Embryonic facial prominence (tissue), 1 donor: ENCODE data around the gene VDR.

ENCODE experiments used
- DNase-seq: peaks from one replicate; pipeline ENCODE4 v3.0.0-alpha.2; 2016; ENCODE audit errors: extremely low spot score

The VDR gene

GRCh38 chr12:47930634-47931033 lies 25.8 kb upstream of the VDR start:
- DNase-seq = no peak

GRCh38 chr12:47927346-47927745 lies 22.6 kb upstream of the VDR start:
- DNase-seq = no peak

GRCh38 chr12:47921907-47922306 lies 17.1 kb upstream of the VDR start:
- DNase-seq = no peak

GRCh38 chr12:47920913-47921312 lies 16.1 kb upstream of the VDR start:
- DNase-seq = no peak

- DNase-seq = no peak
Observed at GRCh38 chr12:47913081-47913480, 8.3 kb upstream of the VDR start.

- no peak for DNase-seq
Observed at GRCh38 chr12:47912556-47912955, 7.8 kb upstream of the VDR start.

DNA sequence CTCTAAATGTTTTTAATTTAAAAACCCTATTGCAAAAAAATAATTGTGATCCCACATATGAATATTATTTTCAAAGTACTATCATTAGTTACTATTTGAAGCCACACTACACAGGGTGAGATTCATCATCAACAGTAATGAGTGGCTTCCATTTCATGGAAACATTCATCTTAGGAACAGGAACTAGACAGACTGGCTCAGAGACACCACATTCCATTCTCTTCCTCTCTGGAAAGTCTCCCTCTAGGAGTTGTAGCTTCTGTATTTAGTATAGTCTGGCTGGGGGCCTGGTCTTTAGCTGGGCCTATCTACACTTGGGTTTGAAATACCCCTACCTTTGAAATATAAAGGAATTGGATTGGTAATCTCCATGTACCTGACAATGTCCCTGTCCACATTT lies 6.2 kb upstream of the VDR start:
- DNase-seq = no peak

DNA sequence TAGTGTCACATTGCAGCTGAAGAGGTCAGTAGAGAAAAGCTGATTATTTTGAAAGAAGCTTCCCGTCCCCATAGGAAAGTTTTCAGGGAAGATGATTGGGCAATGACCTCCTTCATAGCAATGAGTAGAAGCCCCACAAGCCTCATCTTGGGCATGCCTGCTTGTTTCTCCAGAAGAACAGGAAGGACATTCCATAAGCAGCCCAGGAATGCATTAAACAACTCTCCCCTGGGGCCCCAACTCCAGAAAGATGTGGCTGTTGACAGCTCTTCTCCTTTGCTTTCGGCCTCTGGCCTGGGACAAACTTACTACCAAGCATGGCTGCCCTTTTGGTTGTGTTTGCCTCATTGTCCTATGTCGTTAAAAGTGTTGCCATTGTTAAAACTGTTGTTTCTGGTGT lies 5.7 kb upstream of the VDR start:
- no peak for DNase-seq

DNA sequence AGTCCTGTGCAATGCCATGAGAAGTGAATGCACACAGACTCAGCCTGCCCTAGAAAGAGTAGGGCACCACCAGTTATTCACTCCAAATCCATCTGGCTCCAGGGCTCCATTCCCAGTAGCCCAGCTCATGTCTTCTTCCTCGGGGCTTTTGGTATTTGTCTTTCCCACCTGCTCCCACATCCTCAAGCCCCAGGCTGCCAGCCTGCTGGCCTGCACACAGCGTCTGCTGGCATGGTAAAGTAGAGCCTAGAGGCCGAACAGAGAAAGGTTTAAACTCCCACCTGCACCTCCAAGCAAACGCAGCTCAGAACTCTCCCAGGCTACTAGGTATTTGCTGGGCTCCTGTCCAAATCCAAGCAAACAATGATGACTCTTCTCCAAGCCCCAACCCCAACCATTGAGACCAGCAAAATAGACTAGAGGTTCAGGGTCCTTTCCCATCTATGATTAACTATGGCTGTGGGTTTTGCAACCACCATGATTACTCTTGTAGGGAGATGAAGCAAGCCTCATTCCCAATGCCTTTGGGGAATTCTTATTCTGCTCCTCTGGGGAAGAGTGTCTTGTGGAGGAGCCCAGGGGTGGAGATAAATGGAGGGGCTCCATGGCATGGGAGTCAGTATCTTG lies 5.2 kb upstream of the VDR start:
- no peak for DNase-seq

GRCh38 chr12:47908738-47909137 lies 3.9 kb upstream of the VDR start:
- no peak for DNase-seq

DNA sequence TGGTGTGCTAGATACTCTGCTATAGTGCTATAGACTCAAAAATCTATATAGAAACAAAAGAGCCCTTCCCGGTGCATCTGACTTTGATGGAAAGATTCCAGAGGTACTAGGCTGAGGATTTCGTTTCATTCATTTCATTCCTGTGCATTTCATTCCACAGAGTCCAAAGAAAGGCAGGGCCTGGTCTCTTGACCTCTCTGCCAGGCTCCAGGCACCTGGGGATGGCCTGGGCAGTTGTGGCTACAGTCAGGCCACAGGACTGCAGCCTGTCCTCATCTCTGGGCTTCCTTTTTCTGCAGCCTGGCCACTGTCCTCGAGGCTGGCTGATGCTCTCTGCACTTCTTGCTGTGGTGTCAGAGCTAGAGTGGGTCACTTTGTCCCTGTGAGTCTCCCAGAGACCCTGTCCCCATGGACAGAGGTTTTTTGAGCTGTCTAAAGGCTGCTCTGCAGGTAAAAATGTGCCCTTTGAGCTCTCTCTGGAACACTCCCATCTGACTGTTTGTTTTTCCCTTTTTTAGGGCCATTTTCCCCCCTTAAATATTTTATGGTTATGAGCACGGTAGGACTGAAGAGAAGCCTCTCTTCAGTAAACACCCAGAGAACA lies 3.2 kb upstream of the VDR start:
- DNase-seq = no peak

GRCh38 chr12:47903927-47904712 lies 674 bp downstream of the VDR start:
- no peak for DNase-seq

DNA sequence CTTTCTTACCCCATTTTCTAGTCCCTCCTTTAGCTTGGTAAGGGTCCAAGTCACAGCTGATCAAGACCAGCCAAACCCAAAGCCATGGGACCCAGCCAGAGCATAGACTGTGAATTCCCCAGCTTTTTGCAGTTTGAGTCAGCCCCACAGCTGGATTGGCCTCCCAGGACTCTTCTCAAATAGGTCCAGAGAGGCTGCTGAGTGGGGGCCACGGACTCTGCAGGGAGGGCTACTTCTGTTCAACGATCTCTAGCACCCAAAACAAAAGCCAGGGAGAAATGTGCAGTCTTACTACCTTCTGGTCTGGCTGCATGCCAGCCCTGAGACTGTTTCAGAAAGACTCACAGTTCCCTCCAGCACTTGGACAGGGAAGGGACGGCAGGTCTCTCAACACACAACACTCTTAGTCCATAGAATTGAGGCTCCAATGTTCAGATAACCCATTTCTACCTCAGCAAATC lies 1.6 kb downstream of the VDR start:
- DNase-seq = no peak

- DNase-seq = no peak
Observed at GRCh38 chr12:47902131-47902639, 2.6 kb downstream of the VDR start.

DNA sequence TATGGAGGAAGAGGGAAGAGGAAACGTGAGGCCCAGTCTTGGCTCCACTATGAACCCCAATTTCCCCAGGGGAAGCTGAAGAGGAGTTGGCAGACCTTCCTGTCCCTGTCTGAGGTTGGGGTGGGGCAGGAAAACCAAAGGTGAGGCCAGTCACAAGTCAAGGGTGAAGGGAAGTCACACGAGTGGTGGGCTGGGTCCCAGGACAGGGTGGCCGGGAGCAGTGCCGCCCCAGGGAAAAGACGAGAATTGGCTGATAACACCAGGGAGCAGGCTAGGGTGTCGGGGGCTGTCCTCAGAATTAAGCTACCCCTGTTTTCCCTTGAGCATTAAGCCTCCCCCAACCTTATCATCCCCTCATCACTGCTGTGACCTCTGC lies 3.1 kb downstream of the VDR start:
- no peak for DNase-seq

- DNase-seq = no peak
Observed at GRCh38 chr12:47901063-47901717, 3.6 kb downstream of the VDR start.

DNA sequence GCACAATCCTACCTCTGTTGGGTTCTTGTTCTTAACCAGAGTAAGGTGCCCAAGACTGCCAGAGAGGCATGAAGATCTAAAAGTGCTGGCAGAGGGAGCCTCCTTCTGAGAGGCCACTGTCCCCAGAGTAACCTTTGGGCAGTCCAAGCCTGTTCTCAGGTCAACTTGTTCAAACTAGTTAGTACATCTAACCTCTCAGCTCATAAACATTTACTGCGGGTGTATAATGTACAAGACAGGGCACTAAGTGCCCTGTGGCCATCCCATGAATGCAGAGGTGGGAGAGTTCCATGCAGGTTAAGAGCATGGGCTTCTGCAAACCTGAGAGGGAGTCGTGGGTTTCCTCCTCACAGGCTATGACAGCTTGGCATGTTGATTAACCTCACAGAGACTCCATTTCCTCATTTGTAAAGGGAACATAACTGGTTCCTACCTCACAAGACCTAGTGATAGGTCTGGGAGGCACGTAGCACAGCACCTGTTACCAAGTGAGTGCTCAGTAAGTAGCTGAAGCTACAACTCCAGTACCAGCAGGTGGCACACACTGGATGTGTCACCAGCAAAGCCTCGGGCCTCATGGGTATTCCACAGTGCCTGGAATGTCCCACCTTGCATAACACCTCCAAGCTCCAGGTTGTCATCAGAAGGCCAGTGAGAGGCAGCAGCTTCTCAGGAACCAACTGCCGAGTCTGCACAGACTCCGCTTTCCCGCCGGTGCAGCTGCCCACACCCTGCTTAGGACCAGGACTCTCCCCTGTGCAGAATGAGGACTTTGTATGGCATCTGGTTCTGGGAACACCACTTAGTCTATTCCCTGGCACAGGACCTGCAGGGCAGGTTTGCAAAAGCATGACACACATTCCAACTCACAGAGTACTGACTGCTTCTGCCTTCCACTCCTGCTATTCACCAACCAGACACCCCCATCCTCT lies 4.4 kb downstream of the VDR start:
- DNase-seq = no peak

DNA sequence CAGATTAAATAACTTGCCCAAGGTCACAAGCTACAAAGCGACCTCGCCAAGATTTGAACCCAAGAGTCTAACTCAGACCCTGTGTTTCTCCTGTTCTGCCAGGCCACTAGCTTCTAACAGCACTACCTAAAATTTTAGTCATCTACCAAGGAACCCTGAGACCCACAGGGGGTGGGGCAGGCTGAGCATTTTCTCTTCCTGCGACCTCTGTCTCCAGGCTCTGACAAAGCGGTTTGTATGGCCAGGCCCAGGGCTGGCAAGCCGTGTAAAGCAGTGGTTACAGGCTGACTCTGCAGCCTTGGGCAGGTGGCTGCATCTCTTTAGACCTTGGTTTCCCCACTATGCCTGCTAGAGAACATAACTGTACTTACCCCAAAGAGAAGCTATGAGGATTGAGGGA lies 5.3 kb downstream of the VDR start:
- DNase-seq = no peak

GRCh38 chr12:47896633-47897032 lies 8.2 kb downstream of the VDR start:
- no peak for DNase-seq

DNA sequence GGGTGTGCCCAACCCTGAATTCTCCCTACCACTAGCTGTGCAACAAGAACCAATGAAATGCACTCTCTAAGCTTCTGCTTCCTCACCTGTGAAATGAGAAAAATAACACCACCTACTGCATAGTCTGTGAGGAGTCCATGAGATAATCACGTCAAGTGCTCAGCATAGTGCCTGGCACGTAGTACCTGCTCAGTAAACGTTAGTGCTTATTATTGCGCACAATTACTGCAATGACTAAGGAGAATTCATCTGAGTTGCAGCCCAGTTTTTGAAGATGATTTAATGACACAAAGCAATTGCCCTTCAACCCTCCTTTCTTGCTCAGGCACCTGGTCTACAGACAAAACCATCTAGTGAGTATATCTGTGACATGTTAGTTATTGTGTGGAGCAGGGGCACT lies 8.8 kb downstream of the VDR start:
- no peak for DNase-seq

DNA sequence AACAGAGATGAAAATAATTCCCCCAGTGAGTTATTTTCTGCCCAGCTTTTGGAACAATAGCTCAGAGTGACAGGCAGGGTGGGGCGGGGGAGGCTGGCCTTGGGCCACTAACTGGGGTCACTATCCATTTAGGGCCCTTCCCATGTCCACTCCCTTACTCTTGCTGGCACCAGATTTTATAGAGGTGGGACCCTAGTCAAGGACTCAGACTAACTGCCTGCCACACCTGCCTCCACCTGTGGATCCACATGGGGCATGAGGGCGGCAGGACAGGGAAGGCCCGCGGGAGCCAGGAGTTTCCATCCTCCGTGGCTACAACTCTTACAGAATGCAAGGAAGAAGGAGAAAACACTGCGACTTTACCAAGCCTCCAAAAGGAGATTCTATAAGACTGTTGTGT lies 10.1 kb downstream of the VDR start:
- no peak for DNase-seq
